Breast epithelium (tissue), 4 donors: ENCODE results near the gene TINAGL1. TPM values are rescaled to one million over a fixed set of nuclear protein-coding genes. Genes with fewer than 3 reads are reported as not detected.
A peak's percentile ranks its signal among the peaks of the same experiment; 100 is the strongest.

Source experiments
- DNase-seq, 2 donors: peaks; one replicate each; pipeline ENCODE4 v3.0.0-alpha.2; 2019; ENCODE audit warnings: low spot score in 2 of 2
- H3K27ac ChIP-seq, 2 donors: fragments of 200-600 bp; sonication (generic) in 1 of 2; one replicate each; pipeline ENCODE4 v1.5.1; 2016 to 2019; ENCODE audit warnings: mild to moderate bottlenecking in 1 of 2
- H3K27me3 ChIP-seq, 2 donors: fragments of 200-600 bp; sonication (generic) in 1 of 2; one replicate each; pipeline versions ENCODE4 v1.5.1 to v1.6.0; 2017 to 2019; ENCODE audit warnings: control low read depth in 1 of 2, mild to moderate bottlenecking in 1 of 2
- H3K36me3 ChIP-seq: fragments of 200-600 bp; one replicate; pipeline ENCODE4 v1.5.1; 2019
- H3K4me1 ChIP-seq, 2 donors: fragments of 200-600 bp; sonication (generic); one replicate each; pipeline ENCODE4 v1.5.1; 2016 to 2019; ENCODE audit warnings: control low read depth in 1 of 2
- H3K4me3 ChIP-seq, 3 donors: fragments of 200-600 bp; sonication (generic); 1 replicate in 2 of 3; 2 replicates in 1 of 3; pipeline ENCODE4 v1.5.1; 2016 to 2019; ENCODE audit warnings: mild to moderate bottlenecking in 3 of 3, moderate library complexity in 2 of 3
- H3K9me3 ChIP-seq, 2 donors: fragments of 200-600 bp; sonication (generic) in 1 of 2; one replicate each; pipeline ENCODE4 v1.5.1; 2016 to 2019; ENCODE audit warnings: control low read depth in 1 of 2
- POLR2A ChIP-seq: fragments of 450-650 bp; IDR thresholded peaks from one replicate; pipeline ENCODE4 v1.6.1; 2016; ENCODE audit warnings: antibody characterized with exemption, mild to moderate bottlenecking, moderate library complexity
- POLR2AphosphoS5 ChIP-seq, 3 donors: sonication (generic); formaldehyde crosslinking; IDR thresholded peaks; one replicate each; pipeline ENCODE4 v1.6.1; 2017; ENCODE audit warnings: antibody characterized with exemption in 3 of 3
- intact Hi-C: fragments of 100-400 bp; cut with DNase I; formaldehyde crosslinking; loops from one replicate; pipeline ENCODE4 v1.15.1; 2023; ENCODE audit warnings: low total_unique reads
- total RNA-seq, 3 donors: library from RNA; depleted of rRNA; stranded (reverse); fragments of >200 nt; gene quantifications; one replicate each; pipeline ENCODE4 v1.1.0, GENCODE V29; 2016
- TF ChIP-seq, protein P1 (sequence below), 3 donors: fragments of 450-650 bp; IDR thresholded peaks; one replicate each; pipeline ENCODE4 v1.5.1; 2016 to 2017; ENCODE audit warnings: antibody characterized with exemption in 3 of 3, mild to moderate bottlenecking in 3 of 3, moderate library complexity in 3 of 3

Gene TINAGL1
- 100 to 1,000 TPM in 2 of 3 donors, 10 to 100 TPM in 1; 85.9 to 187 (median 144) TPM for total RNA-seq

- intact Hi-C loops: no loop called here
- peaks cover 10 to 27% of the 10 kb centered on the region in 2 donors for H3K4me1 ChIP-seq
- peak within 1 kb of the TSS; percentile 93 to 94 for H3K27ac ChIP-seq
- peak; percentile 69 to 93 for DNase-seq
- H3K27me3 ChIP-seq: no peaks in the 10 kb centered on the region
- H3K9me3 ChIP-seq: no peaks in the 10 kb centered on the region
- TF ChIP-seq, protein P1, sequence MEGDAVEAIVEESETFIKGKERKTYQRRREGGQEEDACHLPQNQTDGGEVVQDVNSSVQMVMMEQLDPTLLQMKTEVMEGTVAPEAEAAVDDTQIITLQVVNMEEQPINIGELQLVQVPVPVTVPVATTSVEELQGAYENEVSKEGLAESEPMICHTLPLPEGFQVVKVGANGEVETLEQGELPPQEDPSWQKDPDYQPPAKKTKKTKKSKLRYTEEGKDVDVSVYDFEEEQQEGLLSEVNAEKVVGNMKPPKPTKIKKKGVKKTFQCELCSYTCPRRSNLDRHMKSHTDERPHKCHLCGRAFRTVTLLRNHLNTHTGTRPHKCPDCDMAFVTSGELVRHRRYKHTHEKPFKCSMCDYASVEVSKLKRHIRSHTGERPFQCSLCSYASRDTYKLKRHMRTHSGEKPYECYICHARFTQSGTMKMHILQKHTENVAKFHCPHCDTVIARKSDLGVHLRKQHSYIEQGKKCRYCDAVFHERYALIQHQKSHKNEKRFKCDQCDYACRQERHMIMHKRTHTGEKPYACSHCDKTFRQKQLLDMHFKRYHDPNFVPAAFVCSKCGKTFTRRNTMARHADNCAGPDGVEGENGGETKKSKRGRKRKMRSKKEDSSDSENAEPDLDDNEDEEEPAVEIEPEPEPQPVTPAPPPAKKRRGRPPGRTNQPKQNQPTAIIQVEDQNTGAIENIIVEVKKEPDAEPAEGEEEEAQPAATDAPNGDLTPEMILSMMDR (IDR thresholded peaks at IDR 0.05): no peak
- TF ChIP-seq POLR2A (peak; percentile 53), POLR2AphosphoS5 (IDR thresholded peaks at IDR 0.05) (peak; percentile 43 to 86 (median 48))
- peak within 1 kb of the TSS; percentile 52 to 83 (median 72) for H3K4me3 ChIP-seq
- no peaks in the 10 kb centered on the region for H3K36me3 ChIP-seq
These were observed at the start of gene TINAGL1 for GRCh38 chr1:31576201-31576669. TINAGL1 (plus strand) TSS chr1:31576515; CDS start chr1:31577149, 634 bp downstream.

GRCh38 chr1:31529999-31530684 lies 46.2 kb upstream of the TINAGL1 start:
- H3K27me3 ChIP-seq: no peaks in the 10 kb centered on the region
- DNase-seq: no peak
- no peaks in the 10 kb centered on the region for H3K4me1 ChIP-seq
- H3K9me3 ChIP-seq: no peaks in the 10 kb centered on the region
- H3K4me3 ChIP-seq: no peak overlapping the region
- TF ChIP-seq, protein P1 (IDR thresholded peaks at IDR 0.05): no peak
- TF ChIP-seq POLR2AphosphoS5 (IDR thresholded peaks at IDR 0.05) (no peak), POLR2A (no peak)
- no peak overlapping the region for H3K27ac ChIP-seq
- H3K36me3 ChIP-seq: no peaks in the 10 kb centered on the region
- intact Hi-C loops: no loop called here

GRCh38 chr1:31531177-31531999 lies 44.9 kb upstream of the TINAGL1 start:
- H3K27ac ChIP-seq: no peak overlapping the region
- H3K4me1 ChIP-seq: no peaks in the 10 kb centered on the region
- intact Hi-C loops: no loop called here
- H3K36me3 ChIP-seq: no peaks in the 10 kb centered on the region
- TF ChIP-seq POLR2AphosphoS5 (IDR thresholded peaks at IDR 0.05) (no peak), POLR2A (no peak)
- TF ChIP-seq, protein P1 (IDR thresholded peaks at IDR 0.05): no peak
- H3K27me3 ChIP-seq: no peaks in the 10 kb centered on the region
- H3K4me3 ChIP-seq: no peak overlapping the region
- no peak for DNase-seq
- H3K9me3 ChIP-seq: no peaks in the 10 kb centered on the region

DNA sequence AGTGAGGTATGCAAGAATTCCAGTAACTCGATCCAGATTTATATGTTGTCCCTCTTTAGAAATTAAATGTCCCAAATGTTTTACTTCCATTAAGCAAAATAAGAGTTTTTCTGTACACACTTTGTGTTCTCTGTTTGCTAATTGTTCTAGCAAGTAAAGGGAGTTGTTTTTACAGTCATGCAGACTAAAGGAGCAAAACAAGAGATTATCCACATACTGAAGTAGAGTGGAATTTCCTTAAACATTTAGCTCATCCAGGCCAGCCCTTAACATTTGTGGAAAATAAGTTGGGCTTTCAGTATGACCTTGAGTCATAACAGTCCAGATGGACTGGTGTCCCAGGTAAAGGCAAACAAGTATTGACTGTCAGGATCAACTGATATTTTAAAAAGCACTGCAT lies 44.1 kb upstream of the TINAGL1 start:
- H3K4me1 ChIP-seq: no peaks in the 10 kb centered on the region
- H3K9me3 ChIP-seq: no peaks in the 10 kb centered on the region
- no peak overlapping the region for H3K4me3 ChIP-seq
- DNase-seq: no peak
- no peak for TF ChIP-seq POLR2AphosphoS5 (IDR thresholded peaks at IDR 0.05)
- TF ChIP-seq, protein P1 (IDR thresholded peaks at IDR 0.05): no peak
- no peak for TF ChIP-seq POLR2A
- no peak overlapping the region for H3K27ac ChIP-seq
- intact Hi-C loops: no loop called here
- no peaks in the 10 kb centered on the region for H3K27me3 ChIP-seq
- no peaks in the 10 kb centered on the region for H3K36me3 ChIP-seq

GRCh38 chr1:31535561-31535960 lies 40.8 kb upstream of the TINAGL1 start:
- no peaks in the 10 kb centered on the region for H3K36me3 ChIP-seq
- intact Hi-C loops: no loop called here
- no peak overlapping the region for H3K27ac ChIP-seq
- no peaks in the 10 kb centered on the region for H3K9me3 ChIP-seq
- H3K4me3 ChIP-seq: no peak overlapping the region
- H3K4me1 ChIP-seq: no peaks in the 10 kb centered on the region
- H3K27me3 ChIP-seq: no peaks in the 10 kb centered on the region
- DNase-seq: no peak
- TF ChIP-seq, protein P1 (IDR thresholded peaks at IDR 0.05): no peak
- TF ChIP-seq POLR2AphosphoS5 (IDR thresholded peaks at IDR 0.05) (no peak), POLR2A (no peak)
